Neural crest cell (in vitro differentiated cells): Measurements from ENCODE around the gene CREB3L2. TPM values are rescaled to one million over a fixed set of nuclear protein-coding genes. Genes with fewer than 3 reads are reported as not detected.

Source experiments
- DNase-seq: peaks from one replicate; pipeline ENCODE4 v3.0.0; 2021; ENCODE audit warnings: low read depth, mixed read lengths, low spot score
- H3K27ac Mint-ChIP-seq: one replicate; pipeline ENCODE4 v1.8.0; 2021; ENCODE audit warnings: mild to moderate bottlenecking, mixed read lengths; ENCODE audit not compliant: unreplicated experiment
- H3K27me3 Mint-ChIP-seq: 2 replicates; pipeline ENCODE4 v1.8.0; 2021; ENCODE audit warnings: low read depth, mild to moderate bottlenecking, mixed read lengths
- H3K36me3 Mint-ChIP-seq: 2 replicates; pipeline ENCODE4 v1.8.0; 2021; ENCODE audit warnings: low read depth, mild to moderate bottlenecking, mixed read lengths
- H3K4me1 Mint-ChIP-seq: 2 replicates; pipeline ENCODE4 v1.8.0; 2021; ENCODE audit warnings: mixed read lengths
- H3K4me3 Mint-ChIP-seq: one replicate; pipeline ENCODE4 v1.8.0; 2021; ENCODE audit warnings: mild to moderate bottlenecking, mixed read lengths
- H3K9me3 Mint-ChIP-seq: 2 replicates; pipeline ENCODE4 v1.8.0; 2021; ENCODE audit warnings: mixed read lengths
- CTCF ChIP-seq: fragments of 200-600 bp; sonication (generic); conservative IDR thresholded peaks from 2 replicates; pipeline ENCODE4 v1.5.0; 2021; ENCODE audit warnings: antibody characterized with exemption, mild to moderate bottlenecking
- total RNA-seq: library from RNA; stranded (reverse); gene quantifications from 2 replicates; pipeline ENCODE4 v1.2.1, GENCODE V29; 2021

Gene CREB3L2
- total RNA-seq, 1 donor from 2014 or later, result 51.9 TPM

- no peak for TF ChIP-seq CTCF
- Mint-ChIP-seq H3K4me1 (peaks cover 10% of the 10 kb centered on the region), H3K27me3 (no peaks in the 10 kb centered on the region), H3K36me3 (peaks cover 16% of the 10 kb centered on the region), H3K4me3 (no peak overlapping the region), H3K9me3 (no peaks in the 10 kb centered on the region), H3K27ac (no peak overlapping the region)
- DNase-seq, result no peak
These were observed 110.8 kb downstream of the CREB3L2 start for GRCh38 chr7:137891016-137891655.

GRCh38 chr7:137890449-137890921, 111.4 kb downstream of the CREB3L2 start:
- Mint-ChIP-seq H3K4me1 (peaks cover 14% of the 10 kb centered on the region), H3K36me3 (peaks cover 12% of the 10 kb centered on the region), H3K4me3 (no peak overlapping the region), H3K9me3 (no peaks in the 10 kb centered on the region), H3K27me3 (no peaks in the 10 kb centered on the region), H3K27ac (no peak overlapping the region)
- no peak for DNase-seq
- no peak for TF ChIP-seq CTCF

GRCh38 chr7:137888241-137888640, 113.6 kb downstream of the CREB3L2 start:
- no peak for DNase-seq
- H3K27me3 Mint-ChIP-seq, result no peaks in the 10 kb centered on the region
- TF ChIP-seq CTCF, result no peak
- H3K4me3 Mint-ChIP-seq, result no peak overlapping the region
- H3K27ac Mint-ChIP-seq, result peak overlapping the region; percentile 15
- peaks cover 18% of the 10 kb centered on the region for H3K36me3 Mint-ChIP-seq
- H3K4me1 Mint-ChIP-seq, result peaks cover 14% of the 10 kb centered on the region
- H3K9me3 Mint-ChIP-seq, result no peaks in the 10 kb centered on the region

- Mint-ChIP-seq H3K4me1 (peaks cover 14% of the 10 kb centered on the region), H3K9me3 (no peaks in the 10 kb centered on the region), H3K36me3 (peaks cover 30% of the 10 kb centered on the region), H3K27me3 (no peaks in the 10 kb centered on the region), H3K27ac (peak overlapping the region; percentile 77), H3K4me3 (no peak overlapping the region)
- no peak for TF ChIP-seq CTCF
- no peak for DNase-seq
These were observed 115.1 kb downstream of the CREB3L2 start for GRCh38 chr7:137886746-137887145.

GRCh38 chr7:137886281-137886680, 115.6 kb downstream of the CREB3L2 start:
- peaks cover 2% of the 10 kb centered on the region for H3K9me3 Mint-ChIP-seq
- no peak overlapping the region for H3K4me3 Mint-ChIP-seq
- H3K27me3 Mint-ChIP-seq, result no peaks in the 10 kb centered on the region
- peaks cover 35% of the 10 kb centered on the region for H3K36me3 Mint-ChIP-seq
- no peak for TF ChIP-seq CTCF
- no peak for DNase-seq
- peak overlapping the region; percentile 32 for H3K27ac Mint-ChIP-seq
- H3K4me1 Mint-ChIP-seq, result peaks cover 14% of the 10 kb centered on the region
